KMS-11 (cell line): ENCODE data around the gene APEX2.

Experiments
- H2AFZ ChIP-seq: fragments of 200-600 bp; sonication (generic); 2 replicates; pipeline ENCODE4 v1.6.1; 2016; ENCODE audit warnings: antibody characterized with exemption, mixed run types, low read depth
- H3K27ac ChIP-seq: fragments of 200-600 bp; sonication (generic); 2 replicates; pipeline ENCODE4 v1.6.1; 2016; ENCODE audit warnings: mild to moderate bottlenecking, mixed run types
- H3K27me3 ChIP-seq: fragments of 200-600 bp; sonication (generic); 2 replicates; pipeline ENCODE4 v1.6.1; 2017; ENCODE audit warnings: mild to moderate bottlenecking, low read depth, mixed run types, moderate library complexity; ENCODE audit not compliant: insufficient read depth
- H3K36me3 ChIP-seq: fragments of 200-600 bp; sonication (generic); 2 replicates; pipeline ENCODE4 v1.6.1; 2017; ENCODE audit warnings: mild to moderate bottlenecking, mixed run types; ENCODE audit not compliant: insufficient read depth
- H3K4me1 ChIP-seq: fragments of 200-600 bp; sonication (generic); 2 replicates; pipeline ENCODE4 v1.6.1; 2016; ENCODE audit warnings: mild to moderate bottlenecking, low read depth, mixed run types; ENCODE audit not compliant: poor library complexity, severe bottlenecking
- H3K4me2 ChIP-seq: fragments of 200-600 bp; sonication (generic); 2 replicates; pipeline ENCODE4 v1.7.0; 2016; ENCODE audit warnings: mild to moderate bottlenecking, mixed run types
- H3K4me3 ChIP-seq: fragments of 200-600 bp; sonication (generic); IDR thresholded peaks from 2 replicates; pipeline ENCODE4 v1.6.1; 2017; ENCODE audit warnings: low read depth, low read length, mixed read lengths; ENCODE audit not compliant: insufficient read depth
- H3K79me2 ChIP-seq: fragments of 200-600 bp; sonication (generic); 2 replicates; pipeline ENCODE4 v1.6.1; 2016; ENCODE audit warnings: low read depth, mixed run types; ENCODE audit not compliant: insufficient read depth
- H3K9ac ChIP-seq: fragments of 200-600 bp; sonication (generic); 2 replicates; pipeline ENCODE4 v1.6.1; 2016; ENCODE audit warnings: mild to moderate bottlenecking, mixed run types
- H4K20me1 ChIP-seq: fragments of 200-600 bp; sonication (generic); 2 replicates; pipeline ENCODE4 v1.6.1; 2016; ENCODE audit warnings: mild to moderate bottlenecking, mixed run types; ENCODE audit not compliant: insufficient read depth
- CTCF ChIP-seq: fragments of 200-600 bp; sonication (generic); conservative IDR thresholded peaks from 2 replicates; pipeline ENCODE4 v1.6.1; 2017; ENCODE audit warnings: low read depth, mild to moderate bottlenecking, antibody characterized with exemption, low read length, moderate library complexity, mixed read lengths

Gene APEX2

GRCh38 chrX:55026143-55026542 lies 26.0 kb downstream of the APEX2 start:
- no peaks in the 10 kb centered on the region for H3K79me2 ChIP-seq
- no peaks in the 10 kb centered on the region for H4K20me1 ChIP-seq
- no peak overlapping the region for H3K9ac ChIP-seq
- no peak overlapping the region for H3K4me2 ChIP-seq
- TF ChIP-seq CTCF, result no peak
- H3K36me3 ChIP-seq, result no peaks in the 10 kb centered on the region
- no peak overlapping the region for H3K4me3 ChIP-seq
- no peaks in the 10 kb centered on the region for H3K27me3 ChIP-seq
- no peaks in the 10 kb centered on the region for H3K4me1 ChIP-seq
- H3K27ac ChIP-seq, result no peak overlapping the region
- no peak overlapping the region for H2AFZ ChIP-seq

GRCh38 chrX:55026840-55027239 lies 26.7 kb downstream of the APEX2 start:
- no peaks in the 10 kb centered on the region for H3K27me3 ChIP-seq
- no peak overlapping the region for H2AFZ ChIP-seq
- H3K9ac ChIP-seq, result no peak overlapping the region
- H3K79me2 ChIP-seq, result no peaks in the 10 kb centered on the region
- no peaks in the 10 kb centered on the region for H3K36me3 ChIP-seq
- no peak overlapping the region for H3K27ac ChIP-seq
- no peak for TF ChIP-seq CTCF
- H4K20me1 ChIP-seq, result no peaks in the 10 kb centered on the region
- no peak overlapping the region for H3K4me2 ChIP-seq
- H3K4me3 ChIP-seq, result no peak overlapping the region
- no peaks in the 10 kb centered on the region for H3K4me1 ChIP-seq

- Histone ChIP-seq H3K36me3 (no peaks in the 10 kb centered on the region), H3K4me1 (no peaks in the 10 kb centered on the region), H3K27me3 (no peaks in the 10 kb centered on the region), H3K79me2 (no peaks in the 10 kb centered on the region), H3K4me2 (no peak overlapping the region), H3K4me3 (no peak overlapping the region), H3K9ac (no peak overlapping the region), H3K27ac (no peak overlapping the region), H4K20me1 (no peaks in the 10 kb centered on the region), H2AFZ (no peak overlapping the region)
- TF ChIP-seq CTCF, result no peak
Measured at GRCh38 chrX:55028040-55028439, 27.9 kb downstream of the APEX2 start.

GRCh38 chrX:55028611-55029010 lies 28.4 kb downstream of the APEX2 start:
- H3K36me3 ChIP-seq, result no peaks in the 10 kb centered on the region
- no peak overlapping the region for H3K27ac ChIP-seq
- no peak overlapping the region for H3K4me3 ChIP-seq
- TF ChIP-seq CTCF, result no peak
- no peaks in the 10 kb centered on the region for H4K20me1 ChIP-seq
- no peak overlapping the region for H2AFZ ChIP-seq
- H3K9ac ChIP-seq, result no peak overlapping the region
- no peaks in the 10 kb centered on the region for H3K79me2 ChIP-seq
- H3K4me2 ChIP-seq, result no peak overlapping the region
- no peaks in the 10 kb centered on the region for H3K4me1 ChIP-seq
- no peaks in the 10 kb centered on the region for H3K27me3 ChIP-seq

GRCh38 chrX:55029291-55029690 lies 29.1 kb downstream of the APEX2 start:
- Histone ChIP-seq H3K9ac (no peak overlapping the region), H3K36me3 (no peaks in the 10 kb centered on the region), H3K27ac (no peak overlapping the region), H2AFZ (no peak overlapping the region), H3K79me2 (no peaks in the 10 kb centered on the region), H3K4me1 (no peaks in the 10 kb centered on the region), H3K4me3 (no peak overlapping the region), H3K27me3 (no peaks in the 10 kb centered on the region), H4K20me1 (no peaks in the 10 kb centered on the region), H3K4me2 (no peak overlapping the region)
- TF ChIP-seq CTCF, result no peak
